Measurements from ENCODE around the gene NCK2.

Gene NCK2

DNA sequence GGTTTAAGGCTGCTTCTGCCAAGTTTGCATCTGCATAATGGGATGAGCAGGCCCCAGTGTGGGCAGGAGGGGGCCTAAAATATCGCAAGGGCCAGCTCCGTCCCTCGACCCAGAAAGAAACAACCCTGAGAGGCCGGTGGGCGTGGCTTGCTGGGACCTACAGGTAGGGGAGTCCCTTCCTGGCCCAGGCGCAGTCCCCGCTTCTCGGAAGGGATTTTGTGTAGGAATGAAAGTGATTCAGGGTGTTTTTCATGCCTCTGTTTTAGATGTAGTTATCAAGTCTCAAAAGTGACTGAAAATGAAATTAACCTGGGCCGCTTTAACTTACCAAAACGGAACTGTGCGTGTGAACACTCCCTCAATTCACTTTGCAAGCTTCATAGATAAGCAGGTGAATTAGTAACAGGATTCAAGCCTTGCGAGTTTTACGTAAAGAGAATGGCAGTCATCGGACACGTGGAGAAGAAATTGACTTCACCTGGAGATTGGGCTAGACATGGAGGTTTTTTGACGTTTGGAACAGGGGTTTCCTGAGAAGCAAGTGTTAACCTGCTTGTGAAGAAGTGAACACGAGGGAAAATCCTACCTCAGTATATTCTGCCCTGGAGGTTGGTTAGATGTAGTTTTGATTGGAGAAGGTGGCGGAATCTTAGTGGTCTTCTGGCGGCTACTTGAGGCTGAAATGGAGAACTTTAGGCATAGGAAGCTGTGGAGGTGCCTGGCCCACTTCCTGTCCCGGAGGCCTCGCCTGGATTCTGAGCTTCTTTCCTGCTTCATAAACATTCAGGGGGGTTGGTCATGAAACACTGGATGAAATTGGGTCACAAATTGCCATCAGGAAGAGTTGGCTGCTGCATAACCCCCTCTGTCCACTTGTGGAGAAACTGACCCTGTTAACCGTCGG, 1.7 kb downstream of the NCK2 start:
- H2AFZ ChIP-seq (ENCODE audit: low read length) = no peak overlapping the region
- H3K79me2 ChIP-seq (ENCODE audit: low read length) = peaks cover 64% of the 10 kb centered on the region
- peaks cover 29% of the 10 kb centered on the region for H3K4me1 ChIP-seq (ENCODE audit: low read length)
- H3K4me2 ChIP-seq (ENCODE audit: low read depth, low read length) = peak overlapping the region; percentile 93
- H3K9me3 ChIP-seq (replicated peaks; ENCODE audit: insufficient read depth, low read length) = no peaks in the 10 kb centered on the region
- H3K4me3 ChIP-seq (ENCODE audit: low read length) = peak overlapping the region; percentile 79
- peak overlapping the region; percentile 80 for H3K27ac ChIP-seq (ENCODE audit: low read length)
- DNase-seq = peak; percentile 89
- H3K36me3 ChIP-seq (replicated peaks; ENCODE audit: insufficient read depth, low read length) = 0 out of 2 replicates have a peak, but pooled peaks cover 5% of the 10 kb centered on the region
- H4K20me1 ChIP-seq (ENCODE audit: insufficient read depth, low read length) = peaks cover 11% of the 10 kb centered on the region; the same call in 1 of the 2 replicates
- no peak for TF ChIP-seq EZH2phosphoT487 (IDR thresholded peaks at IDR 0.05; ENCODE audit: low read length)
- TF ChIP-seq, protein P1, sequence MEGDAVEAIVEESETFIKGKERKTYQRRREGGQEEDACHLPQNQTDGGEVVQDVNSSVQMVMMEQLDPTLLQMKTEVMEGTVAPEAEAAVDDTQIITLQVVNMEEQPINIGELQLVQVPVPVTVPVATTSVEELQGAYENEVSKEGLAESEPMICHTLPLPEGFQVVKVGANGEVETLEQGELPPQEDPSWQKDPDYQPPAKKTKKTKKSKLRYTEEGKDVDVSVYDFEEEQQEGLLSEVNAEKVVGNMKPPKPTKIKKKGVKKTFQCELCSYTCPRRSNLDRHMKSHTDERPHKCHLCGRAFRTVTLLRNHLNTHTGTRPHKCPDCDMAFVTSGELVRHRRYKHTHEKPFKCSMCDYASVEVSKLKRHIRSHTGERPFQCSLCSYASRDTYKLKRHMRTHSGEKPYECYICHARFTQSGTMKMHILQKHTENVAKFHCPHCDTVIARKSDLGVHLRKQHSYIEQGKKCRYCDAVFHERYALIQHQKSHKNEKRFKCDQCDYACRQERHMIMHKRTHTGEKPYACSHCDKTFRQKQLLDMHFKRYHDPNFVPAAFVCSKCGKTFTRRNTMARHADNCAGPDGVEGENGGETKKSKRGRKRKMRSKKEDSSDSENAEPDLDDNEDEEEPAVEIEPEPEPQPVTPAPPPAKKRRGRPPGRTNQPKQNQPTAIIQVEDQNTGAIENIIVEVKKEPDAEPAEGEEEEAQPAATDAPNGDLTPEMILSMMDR (IDR thresholded peaks at IDR 0.05; ENCODE audit: low read length) = no peak
- TF ChIP-seq EZH2 (optimal IDR thresholded peaks at IDR 0.05; ENCODE audit: low read depth, low read length) = no peak
- no peaks in the 10 kb centered on the region for H3K9me2 ChIP-seq (replicated peaks; ENCODE audit: insufficient read depth, low read length)
- peaks cover 13% of the 10 kb centered on the region for H3F3A ChIP-seq (ENCODE audit: insufficient read depth, low read length)
- no peaks in the 10 kb centered on the region for H3K27me3 ChIP-seq (replicated peaks; ENCODE audit: insufficient read depth, low read length)
- H3K9ac ChIP-seq (ENCODE audit: low read length) = peak overlapping the region; percentile 85

DNA sequence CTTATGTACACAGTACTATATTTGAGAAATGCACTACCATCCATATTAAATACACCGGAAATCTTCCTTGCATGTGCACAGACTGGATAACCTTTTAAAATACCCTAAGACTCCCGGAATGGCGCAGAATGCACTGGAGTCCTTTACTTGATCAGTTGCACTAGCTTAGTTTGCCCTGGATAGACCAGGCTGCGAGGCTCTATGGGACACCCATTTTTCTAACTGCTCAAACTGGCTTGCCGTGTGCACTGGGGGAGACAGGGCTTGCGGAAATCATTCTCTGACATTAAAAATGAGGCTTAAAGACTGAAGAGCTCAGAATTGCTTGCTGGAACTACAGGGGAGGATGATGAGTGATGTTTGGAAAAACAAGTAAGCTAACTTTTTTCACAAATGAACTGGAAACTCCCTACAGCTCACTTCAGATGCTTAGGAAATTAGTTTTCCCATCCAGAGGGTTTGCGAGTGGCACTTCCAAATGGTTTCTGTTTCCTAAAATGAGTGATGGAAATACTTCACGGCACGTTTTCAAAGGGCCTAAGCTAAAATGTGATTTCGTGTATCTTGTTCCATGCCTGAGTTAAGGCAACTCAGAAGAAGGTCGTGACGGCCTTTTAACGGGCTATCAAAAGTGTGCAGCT, 2.7 kb downstream of the NCK2 start:
- TF ChIP-seq EZH2 (optimal IDR thresholded peaks at IDR 0.05; ENCODE audit: low read depth, low read length) (no peak), EZH2phosphoT487 (IDR thresholded peaks at IDR 0.05; ENCODE audit: low read length) (no peak)
- TF ChIP-seq, protein P1 (IDR thresholded peaks at IDR 0.05; ENCODE audit: low read length) = no peak
- Histone ChIP-seq H3K36me3 (replicated peaks; ENCODE audit: insufficient read depth, low read length) (peaks cover 11% of the 10 kb centered on the region), H3F3A (ENCODE audit: insufficient read depth, low read length) (peaks cover 13% of the 10 kb centered on the region), H3K27ac (ENCODE audit: low read length) (peak overlapping the region; percentile 80; the same call in 1 of the 2 replicates), H3K9me2 (replicated peaks; ENCODE audit: insufficient read depth, low read length) (no peaks in the 10 kb centered on the region), H3K9me3 (replicated peaks; ENCODE audit: insufficient read depth, low read length) (no peaks in the 10 kb centered on the region), H3K27me3 (replicated peaks; ENCODE audit: insufficient read depth, low read length) (no peaks in the 10 kb centered on the region), H3K4me2 (ENCODE audit: low read depth, low read length) (peak overlapping the region; percentile 93), H3K4me3 (ENCODE audit: low read length) (peak overlapping the region; percentile 79), H4K20me1 (ENCODE audit: insufficient read depth, low read length) (peaks cover 13% of the 10 kb centered on the region; the same call in 1 of the 2 replicates), H3K79me2 (ENCODE audit: low read length) (peaks cover 73% of the 10 kb centered on the region), H3K9ac (ENCODE audit: low read length) (peak overlapping the region; percentile 85), H3K4me1 (ENCODE audit: low read length) (peaks cover 29% of the 10 kb centered on the region), H2AFZ (ENCODE audit: low read length) (no peak overlapping the region)
- no peak for DNase-seq

DNA sequence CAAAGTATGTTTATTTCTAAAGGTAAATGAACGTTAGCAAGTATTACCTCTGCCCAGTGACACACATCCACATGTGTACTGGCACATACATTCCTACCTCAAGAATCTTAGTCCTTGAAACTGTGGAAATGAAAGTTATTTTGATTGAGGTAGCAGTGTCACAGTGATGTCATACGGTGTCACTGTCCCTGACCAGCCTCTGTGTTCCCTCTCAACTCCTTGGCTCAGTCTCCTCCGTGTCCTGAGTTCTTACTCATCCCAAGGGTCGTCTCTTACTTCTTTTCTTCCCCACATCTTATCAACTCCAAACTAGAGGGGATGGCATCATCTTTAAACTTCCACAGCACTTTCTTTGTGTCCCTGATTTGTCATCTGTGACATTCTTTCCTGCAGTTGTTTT, 3.3 kb downstream of the NCK2 start:
- Histone ChIP-seq H2AFZ (ENCODE audit: low read length) (no peak overlapping the region), H3K27me3 (replicated peaks; ENCODE audit: insufficient read depth, low read length) (no peaks in the 10 kb centered on the region), H3K36me3 (replicated peaks; ENCODE audit: insufficient read depth, low read length) (peaks cover 17% of the 10 kb centered on the region), H3K79me2 (ENCODE audit: low read length) (peaks cover 79% of the 10 kb centered on the region), H3K9me2 (replicated peaks; ENCODE audit: insufficient read depth, low read length) (no peaks in the 10 kb centered on the region), H3K4me2 (ENCODE audit: low read depth, low read length) (peak overlapping the region; percentile 93; the same call in 1 of the 2 replicates), H3K4me3 (ENCODE audit: low read length) (peak overlapping the region; percentile 79; the same call in 1 of the 2 replicates), H3K9ac (ENCODE audit: low read length) (no peak overlapping the region), H3K9me3 (replicated peaks; ENCODE audit: insufficient read depth, low read length) (no peaks in the 10 kb centered on the region), H3F3A (ENCODE audit: insufficient read depth, low read length) (peaks cover 13% of the 10 kb centered on the region), H3K4me1 (ENCODE audit: low read length) (peaks cover 24% of the 10 kb centered on the region), H4K20me1 (ENCODE audit: insufficient read depth, low read length) (peaks cover 18% of the 10 kb centered on the region; the same call in 1 of the 2 replicates), H3K27ac (ENCODE audit: low read length) (no peak overlapping the region)
- no peak for DNase-seq
- TF ChIP-seq EZH2 (optimal IDR thresholded peaks at IDR 0.05; ENCODE audit: low read depth, low read length) (no peak), EZH2phosphoT487 (IDR thresholded peaks at IDR 0.05; ENCODE audit: low read length) (no peak)
- TF ChIP-seq, protein P1 (IDR thresholded peaks at IDR 0.05; ENCODE audit: low read length) = no peak

All from MM.1S (cell line).